ENCODE measurements around the gene CMPK2. TPM values are rescaled to one million over a fixed set of nuclear protein-coding genes. Genes with fewer than 3 reads are reported as not detected.

CMPK2 gene
- polyA plus RNA-seq, 1 of the 3 experiments (the other 2 are of a cell fraction) = 1.1 TPM

DNA sequence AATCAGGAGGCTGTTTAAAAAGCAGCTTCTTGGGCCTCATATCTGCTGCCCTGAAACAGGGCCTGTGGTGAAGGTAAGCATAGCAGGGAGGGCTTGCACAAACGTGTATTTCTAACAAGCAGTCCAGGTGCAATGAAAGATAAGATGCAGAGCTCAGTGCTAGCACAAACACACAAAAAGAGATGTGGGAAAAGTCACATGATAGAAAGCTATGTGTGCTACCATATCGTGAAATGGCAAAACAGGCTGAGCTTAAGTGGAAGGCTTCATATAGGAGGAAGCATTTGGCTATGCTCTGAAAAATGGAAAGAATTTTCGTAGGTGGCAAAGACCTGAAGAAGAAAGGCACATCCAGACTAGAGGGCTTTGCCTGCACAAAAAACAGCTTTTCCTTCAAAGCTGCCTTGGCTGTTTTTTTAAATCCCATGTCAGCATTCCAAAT lies 22.1 kb upstream of the CMPK2 start:
- H3F3A ChIP-seq (replicated peaks; ENCODE audit: insufficient read depth) = no peaks in the 10 kb centered on the region
- no peak for DNase-seq
- POLR2A ChIA-PET = no interaction called here
- H3K9ac ChIP-seq = no peak overlapping the region
- 41% methylated on average over 3 of the region's 3 CpGs for WGBS (ENCODE audit: low lambda C conversion rate)
- no peak overlapping the region for H3K4me3 ChIP-seq (ENCODE audit: low read depth in 2 of 2, low read length in 1 of 2)
- CTCF ChIA-PET = interaction anchor here (0.6 to 7.5 kb wide), 10 partner anchors 8 to 247 kb away, joined by 3 to 73 read pairs (median 5); partner anchors contain the start of gene CMPK2
- TF ChIP-seq CTCF (IDR thresholded peaks at IDR 0.05) (no peak), TAF1 (IDR thresholded peaks at IDR 0.05; ENCODE audit: borderline replicate concordance, low read depth, low read length) (no peak), RFX5 (IDR thresholded peaks at IDR 0.05; ENCODE audit: low read length) (no peak), NFIC (IDR thresholded peaks at IDR 0.05; ENCODE audit: borderline replicate concordance) (no peak), IRF3 (IDR thresholded peaks at IDR 0.05; ENCODE audit: low read depth, low read length) (no peak), FOXM1 (IDR thresholded peaks at IDR 0.05; ENCODE audit: low read depth) (no peak), TEAD4 (IDR thresholded peaks at IDR 0.05; ENCODE audit: borderline replicate concordance, insufficient read depth) (no peak), REST (IDR thresholded peaks at IDR 0.05; ENCODE audit: low read depth, low read length) (no peak), POLR2AphosphoS5 (IDR thresholded peaks at IDR 0.05; ENCODE audit: low read depth, low read length) (no peak), YY1 (IDR thresholded peaks at IDR 0.05; ENCODE audit: low read depth) (no peak)
- H3K27me3 ChIP-seq (ENCODE audit: insufficient read depth) = no peaks in the 10 kb centered on the region
- no peaks in the 10 kb centered on the region for H4K20me1 ChIP-seq (ENCODE audit: insufficient read depth)
- no peaks in the 10 kb centered on the region; a peak in 1 of 4 replicates for H3K4me1 ChIP-seq (ENCODE audit: control insufficient read depth in 1 of 2, insufficient read depth in 2 of 2, low read depth in 1 of 2, low read length in 1 of 2)
- no peak overlapping the region for H3K27ac ChIP-seq (ENCODE audit: low read depth in 2 of 2, low read length in 1 of 2)
- no peaks in the 10 kb centered on the region for H3K9me2 ChIP-seq
- H3K4me2 ChIP-seq = no peak overlapping the region
- no peaks in the 10 kb centered on the region for H3K9me3 ChIP-seq
- H3K79me2 ChIP-seq (ENCODE audit: insufficient read depth) = no peaks in the 10 kb centered on the region
- no peaks in the 10 kb centered on the region for H3K36me3 ChIP-seq (replicated peaks in 1 of 2; ENCODE audit: control insufficient read depth in 1 of 2, insufficient read depth in 2 of 2, low read length in 1 of 2)
- no peak overlapping the region for H2AFZ ChIP-seq (ENCODE audit: low read depth)

- Histone ChIP-seq H3K79me2 (ENCODE audit: insufficient read depth) (no peaks in the 10 kb centered on the region), H4K20me1 (ENCODE audit: insufficient read depth) (no peaks in the 10 kb centered on the region), H3K9me2 (no peaks in the 10 kb centered on the region), H3K9ac (no peak overlapping the region), H3K4me1 (ENCODE audit: control insufficient read depth in 1 of 2, insufficient read depth in 2 of 2, low read depth in 1 of 2, low read length in 1 of 2) (no peaks in the 10 kb centered on the region; a peak in 1 of 4 replicates), H3K27ac (ENCODE audit: low read depth in 2 of 2, low read length in 1 of 2) (no peak overlapping the region), H3F3A (replicated peaks; ENCODE audit: insufficient read depth) (no peaks in the 10 kb centered on the region), H2AFZ (ENCODE audit: low read depth) (no peak overlapping the region), H3K9me3 (no peaks in the 10 kb centered on the region), H3K27me3 (ENCODE audit: insufficient read depth) (no peaks in the 10 kb centered on the region), H3K36me3 (replicated peaks in 1 of 2; ENCODE audit: control insufficient read depth in 1 of 2, insufficient read depth in 2 of 2, low read length in 1 of 2) (no peaks in the 10 kb centered on the region), H3K4me3 (ENCODE audit: low read depth in 2 of 2, low read length in 1 of 2) (no peak overlapping the region), H3K4me2 (no peak overlapping the region)
- 76% methylated on average over 3 of the region's 3 CpGs for WGBS (ENCODE audit: low lambda C conversion rate)
- ChIA-PET POLR2A (no interaction called here), CTCF (interaction anchor here (1.0 to 7.5 kb wide), 3 partner anchors 9 to 148 kb away, joined by 3 to 73 read pairs (median 3); no protein-coding TSS in a partner anchor)
- no peak for DNase-seq
- TF ChIP-seq ELF1 (IDR thresholded peaks at IDR 0.05) (no peak), FOXM1 (IDR thresholded peaks at IDR 0.05; ENCODE audit: low read depth) (no peak), TCF12 (IDR thresholded peaks at IDR 0.05) (no peak), GABPA (IDR thresholded peaks at IDR 0.05; ENCODE audit: low read depth) (no peak), CTCF (IDR thresholded peaks at IDR 0.05) (no peak), RAD21 (IDR thresholded peaks at IDR 0.05; ENCODE audit: low read length) (no peak), MXI1 (IDR thresholded peaks at IDR 0.05; ENCODE audit: low read depth, low read length) (no peak), PBX3 (IDR thresholded peaks at IDR 0.05) (no peak), TEAD4 (IDR thresholded peaks at IDR 0.05; ENCODE audit: borderline replicate concordance, insufficient read depth) (no peak), CHD2 (IDR thresholded peaks at IDR 0.05; ENCODE audit: low read length, partially characterized antibody) (no peak), EP300 (IDR thresholded peaks at IDR 0.05; ENCODE audit: borderline replicate concordance in 1 of 2, low read depth in 1 of 2, low read length in 1 of 2) (no peak), POLR2AphosphoS5 (IDR thresholded peaks at IDR 0.05; ENCODE audit: low read depth, low read length) (no peak)
These were observed 20.3 kb upstream of the CMPK2 start for GRCh38 chr2:6885968-6886367.

All from SK-N-SH (cell line).